Measurements from ENCODE around the gene CLN5. TPM values are rescaled to one million over a fixed set of nuclear protein-coding genes. Genes with fewer than 3 reads are reported as not detected.
"Not testable (repeated sequence)": the region's sequence is repeated elsewhere in the genome, so short reads cannot be mapped to it uniquely, and the experiment has no call there.

CLN5 gene
- total and polyA plus RNA-seq, 12 donors, result 10.5 to 22.3 (median 15.2) TPM

GRCh38 chr13:76955193-76955592 is 36.7 kb upstream of the CLN5 start:
- H3K4me1 ChIP-seq, result no peaks in the 10 kb centered on the region
- no peak for ATAC-seq
- peaks cover 0 to 26% (median 12%) of the 10 kb centered on the region in 7 donors for H3K27me3 ChIP-seq
- intact Hi-C loops (cut with DNase I), result no loop called here
- no peaks in the 10 kb centered on the region for H3K36me3 ChIP-seq
- DNase-seq, result no peak
- no peak overlapping the region for H3K27ac ChIP-seq
- WGBS, 2 donors, result 77 to 89% methylated on average over 4 of the region's 4 CpGs
- no peak overlapping the region for H3K4me3 ChIP-seq
- H3K9me3 ChIP-seq, result peaks cover 0 to 13% (median 7%) of the 10 kb centered on the region in 11 donors
- TF ChIP-seq CTCF (IDR thresholded peaks at IDR 0.05), result no peak

GRCh38 chr13:76955661-76956060 is 36.2 kb upstream of the CLN5 start:
- no peak for DNase-seq
- H3K27ac ChIP-seq, result no peak overlapping the region
- H3K9me3 ChIP-seq, result peaks cover 0 to 17% (median 9%) of the 10 kb centered on the region in 11 donors
- no peak overlapping the region for H3K4me3 ChIP-seq
- H3K36me3 ChIP-seq, result no peaks in the 10 kb centered on the region
- H3K4me1 ChIP-seq, result no peaks in the 10 kb centered on the region
- ATAC-seq, result no peak
- peaks cover 0 to 25% (median 12%) of the 10 kb centered on the region in 7 donors for H3K27me3 ChIP-seq
- WGBS, 2 donors, result 84 to 88% methylated on average over 5 of the region's 5 CpGs
- intact Hi-C loops (cut with DNase I), result no loop called here
- no peak for TF ChIP-seq CTCF (IDR thresholded peaks at IDR 0.05)

- H3K36me3 ChIP-seq, result no peaks in the 10 kb centered on the region
- DNase-seq (no peak), ATAC-seq (no peak)
- 74 to 79% methylated on average over 4 of the region's 4 CpGs for WGBS, 2 donors
- no peaks in the 10 kb centered on the region for H3K4me1 ChIP-seq
- intact Hi-C loops (cut with DNase I), result no loop called here
- H3K9me3 ChIP-seq, result peaks cover 0 to 26% (median 11%) of the 10 kb centered on the region in 11 donors
- peaks cover 0 to 5% (median 0%) of the 10 kb centered on the region in 7 donors for H3K27me3 ChIP-seq
- H3K27ac ChIP-seq, result no peak overlapping the region
- TF ChIP-seq CTCF (IDR thresholded peaks at IDR 0.05), result no peak
- no peak overlapping the region for H3K4me3 ChIP-seq
These were observed 32.9 kb upstream of the CLN5 start for GRCh38 chr13:76958841-76959432.

- H3K27ac ChIP-seq; H3K4me3 ChIP-seq; H3K27me3 ChIP-seq; H3K36me3 ChIP-seq; DNase-seq; H3K4me1 ChIP-seq; ATAC-seq; intact Hi-C loops (cut with DNase I): not testable (repeated sequence)
- peaks cover 0 to 26% (median 11%) of the 10 kb centered on the region in 11 donors for H3K9me3 ChIP-seq
These were observed 32.1 kb upstream of the CLN5 start for GRCh38 chr13:76959734-76960133.

- H3K27me3 ChIP-seq, result peaks cover 0 to 12% (median 0%) of the 10 kb centered on the region in 7 donors
- TF ChIP-seq CTCF (IDR thresholded peaks at IDR 0.05), result no peak
- H3K27ac ChIP-seq, result no peak overlapping the region
- DNase-seq (peak; percentile 50 to 63), ATAC-seq (peak in 5 of 8 donors; percentile 55 to 73 (median 67))
- peaks cover 0 to 6% (median 0%) of the 10 kb centered on the region in 11 donors for H3K9me3 ChIP-seq
- no peaks in the 10 kb centered on the region for H3K36me3 ChIP-seq
- H3K4me1 ChIP-seq, result peaks cover 0 to 11% (median 0%) of the 10 kb centered on the region in 9 donors
- H3K4me3 ChIP-seq, result no peak overlapping the region
- intact Hi-C loops (cut with DNase I), result no loop called here
- WGBS, 2 donors, result 54 to 57% methylated on average over 6 of the region's 6 CpGs
These were observed 26.0 kb upstream of the CLN5 start for GRCh38 chr13:76965759-76966421.

Measured in heart right ventricle (tissue), 16 donors.